Tibial artery (tissue), 4 donors: ENCODE data around the gene MYBPH.

Experiments used
- DNase-seq, 2 donors: peaks; one replicate each; pipeline ENCODE4 v3.0.0-alpha.2; 2019
- H3K27ac ChIP-seq, 2 donors: fragments of 200-600 bp; sonication (generic) in 1 of 2; 1 replicate in 1 of 2; 2 replicates in 1 of 2; pipeline ENCODE4 v1.5.1; 2018 to 2019; ENCODE audit warnings: mild to moderate bottlenecking in 1 of 2
- H3K27me3 ChIP-seq, 2 donors: fragments of 200-600 bp; sonication (generic) in 1 of 2; one replicate each; pipeline versions ENCODE4 v1.5.1 to v1.6.0; 2016 to 2019
- H3K36me3 ChIP-seq, 3 donors: fragments of 200-600 bp; sonication (generic) in 2 of 3; one replicate each; pipeline ENCODE4 v1.5.1; 2016 to 2019; ENCODE audit warnings: mild to moderate bottlenecking in 2 of 3
- H3K4me1 ChIP-seq, 4 donors: fragments of 200-600 bp; sonication (generic) in 2 of 4; 1 replicate in 3 of 4; 2 replicates in 1 of 4; pipeline ENCODE4 v1.5.1; 2016 to 2019
- H3K4me3 ChIP-seq, 2 donors: fragments of 200-600 bp; sonication (generic) in 1 of 2; 1 replicate in 1 of 2; 2 replicates in 1 of 2; pipeline ENCODE4 v1.5.1; 2018 to 2019; ENCODE audit warnings: mild to moderate bottlenecking in 2 of 2
- H3K9me3 ChIP-seq, 3 donors: fragments of 200-600 bp; sonication (generic) in 1 of 3; one replicate each; pipeline ENCODE4 v1.5.1; 2016 to 2019
- intact Hi-C: fragments of 100-400 bp; cut with DNase I; formaldehyde crosslinking; loops from one replicate; pipeline ENCODE4 v1.15.0; 2023; ENCODE audit warnings: low total_unique reads
- TF ChIP-seq, protein P1 (sequence below), 2 experiments: fragments of 200-600 bp in 1 of 2; fragments of 450-650 bp in 1 of 2; IDR thresholded peaks; one replicate each; pipeline ENCODE4 v1.5.1; 2017 to 2019; ENCODE audit warnings: antibody characterized with exemption in 2 of 2, mild to moderate bottlenecking in 1 of 2, moderate library complexity in 1 of 2

Gene MYBPH

GRCh38 chr1:203128431-203128715 lies 47.3 kb downstream of the MYBPH start:
- intact Hi-C loops = no loop called here
- Histone ChIP-seq H3K4me3 (peak overlapping the region; percentile 24 to 45), H3K36me3 (no peaks in the 10 kb centered on the region), H3K27me3 (peaks cover 0 to 33% of the 10 kb centered on the region in 2 donors), H3K4me1 (peaks cover 0 to 41% (median 26%) of the 10 kb centered on the region in 4 donors), H3K9me3 (no peaks in the 10 kb centered on the region), H3K27ac (no peak overlapping the region)
- TF ChIP-seq, protein P1, sequence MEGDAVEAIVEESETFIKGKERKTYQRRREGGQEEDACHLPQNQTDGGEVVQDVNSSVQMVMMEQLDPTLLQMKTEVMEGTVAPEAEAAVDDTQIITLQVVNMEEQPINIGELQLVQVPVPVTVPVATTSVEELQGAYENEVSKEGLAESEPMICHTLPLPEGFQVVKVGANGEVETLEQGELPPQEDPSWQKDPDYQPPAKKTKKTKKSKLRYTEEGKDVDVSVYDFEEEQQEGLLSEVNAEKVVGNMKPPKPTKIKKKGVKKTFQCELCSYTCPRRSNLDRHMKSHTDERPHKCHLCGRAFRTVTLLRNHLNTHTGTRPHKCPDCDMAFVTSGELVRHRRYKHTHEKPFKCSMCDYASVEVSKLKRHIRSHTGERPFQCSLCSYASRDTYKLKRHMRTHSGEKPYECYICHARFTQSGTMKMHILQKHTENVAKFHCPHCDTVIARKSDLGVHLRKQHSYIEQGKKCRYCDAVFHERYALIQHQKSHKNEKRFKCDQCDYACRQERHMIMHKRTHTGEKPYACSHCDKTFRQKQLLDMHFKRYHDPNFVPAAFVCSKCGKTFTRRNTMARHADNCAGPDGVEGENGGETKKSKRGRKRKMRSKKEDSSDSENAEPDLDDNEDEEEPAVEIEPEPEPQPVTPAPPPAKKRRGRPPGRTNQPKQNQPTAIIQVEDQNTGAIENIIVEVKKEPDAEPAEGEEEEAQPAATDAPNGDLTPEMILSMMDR (IDR thresholded peaks at IDR 0.05) = no peak
- DNase-seq = peak in 1 of 2 donors; percentile 39

GRCh38 chr1:203127666-203128430 lies 47.8 kb downstream of the MYBPH start, which contains the start of gene ADORA1:
Gene ADORA1, plus strand, starts transcription at chr1:203127726. Its CDS starts 1,116 bp downstream, at chr1:203128842.
- H3K27ac ChIP-seq = no peak within 1 kb of the TSS
- H3K27me3 ChIP-seq = peaks cover 0 to 39% of the 10 kb centered on the region in 2 donors
- TF ChIP-seq, protein P1 (IDR thresholded peaks at IDR 0.05) = no peak
- no peaks in the 10 kb centered on the region for H3K36me3 ChIP-seq
- H3K4me1 ChIP-seq = peaks cover 0 to 39% (median 26%) of the 10 kb centered on the region in 4 donors
- intact Hi-C loops = no loop called here
- no peaks in the 10 kb centered on the region for H3K9me3 ChIP-seq
- peak within 1 kb of the TSS; percentile 24 to 45 for H3K4me3 ChIP-seq
- peak; percentile 58 to 76 for DNase-seq

GRCh38 chr1:203126866-203127665 lies 48.6 kb downstream of the MYBPH start:
- DNase-seq = peak in 1 of 2 donors; percentile 56
- Histone ChIP-seq H3K27ac (no peak overlapping the region), H3K9me3 (no peaks in the 10 kb centered on the region), H3K4me3 (peak overlapping the region; percentile 24 to 45), H3K4me1 (peaks cover 0 to 39% (median 26%) of the 10 kb centered on the region in 4 donors), H3K27me3 (peaks cover 0 to 46% of the 10 kb centered on the region in 2 donors), H3K36me3 (no peaks in the 10 kb centered on the region)
- TF ChIP-seq, protein P1 (IDR thresholded peaks at IDR 0.05) = no peak
- intact Hi-C loops = no loop called here

DNA sequence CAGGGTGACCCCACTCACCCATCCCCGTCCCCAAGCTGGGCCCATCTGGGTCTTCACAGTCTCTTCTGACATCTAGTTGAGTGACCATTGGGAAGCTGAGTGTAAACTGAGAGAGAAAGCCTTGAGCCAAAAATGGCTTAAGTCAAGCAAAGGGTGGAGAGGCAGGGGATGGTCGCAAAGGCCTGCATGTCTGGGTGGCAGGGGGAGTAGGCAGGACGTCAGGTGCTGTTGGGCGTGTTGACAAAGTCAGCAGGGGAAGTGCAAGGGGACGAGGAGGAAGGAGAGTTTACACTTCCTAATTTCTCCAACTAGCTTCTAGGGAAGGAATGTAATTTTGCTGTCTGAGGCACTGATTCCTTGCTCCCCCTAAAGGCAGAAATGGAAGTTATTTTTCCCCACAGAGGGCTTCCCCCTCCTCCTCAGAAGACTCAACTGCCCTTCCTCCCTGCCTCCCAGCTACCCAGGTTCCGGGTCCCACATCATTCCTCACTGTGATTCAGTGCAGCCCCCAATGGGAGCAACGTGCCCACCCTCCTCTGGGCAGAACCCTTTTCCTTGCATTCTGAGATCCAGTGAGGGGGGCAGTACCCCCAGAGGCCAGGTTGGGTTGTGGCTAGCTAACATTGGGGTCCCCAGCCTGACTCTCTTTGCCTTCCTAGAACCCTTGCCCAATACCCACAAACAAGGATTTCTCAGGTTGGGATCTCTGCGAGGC lies 49.3 kb downstream of the MYBPH start:
- Histone ChIP-seq H3K27ac (no peak overlapping the region), H3K36me3 (no peaks in the 10 kb centered on the region), H3K27me3 (peaks cover 0 to 54% of the 10 kb centered on the region in 2 donors), H3K9me3 (no peaks in the 10 kb centered on the region), H3K4me1 (peaks cover 0 to 39% (median 26%) of the 10 kb centered on the region in 4 donors), H3K4me3 (no peak overlapping the region)
- TF ChIP-seq, protein P1 (IDR thresholded peaks at IDR 0.05) = peak; percentile 23 to 28
- DNase-seq = peak in 1 of 2 donors; percentile 51
- intact Hi-C loops = no loop called here

GRCh38 chr1:203124546-203125317 lies 50.9 kb downstream of the MYBPH start:
- TF ChIP-seq, protein P1 (IDR thresholded peaks at IDR 0.05) = no peak
- no peak overlapping the region for H3K4me3 ChIP-seq
- H3K36me3 ChIP-seq = no peaks in the 10 kb centered on the region
- H3K4me1 ChIP-seq = peaks cover 0 to 32% (median 22%) of the 10 kb centered on the region in 4 donors
- H3K9me3 ChIP-seq = no peaks in the 10 kb centered on the region
- H3K27ac ChIP-seq = no peak overlapping the region
- peaks cover 0 to 70% of the 10 kb centered on the region in 2 donors for H3K27me3 ChIP-seq
- intact Hi-C loops = no loop called here
- no peak for DNase-seq
